Omental fat pad (tissue), 4 donors: ENCODE measurements around the gene EFCC1. TPM values are rescaled to one million over a fixed set of nuclear protein-coding genes. Genes with fewer than 3 reads are reported as not detected.

Source experiments
- ATAC-seq: fragments of 150-250 bp; one replicate; pipeline ENCODE4 v1.9.1; 2016; ENCODE audit warnings: mild to moderate bottlenecking, moderate library complexity; ENCODE audit not compliant: low FRiP score
- DNase-seq: peaks from one replicate; pipeline ENCODE4 v3.0.0-alpha.2; 2019; ENCODE audit warnings: low spot score
- total RNA-seq, 4 donors: library from RNA; depleted of rRNA; stranded (reverse); fragments of >200 nt; gene quantifications; one replicate each; pipeline ENCODE4 v1.1.0, GENCODE V29; 2016
- TF ChIP-seq, protein P1 (sequence below), 3 donors: fragments of 450-650 bp; IDR thresholded peaks; one replicate each; pipeline ENCODE4 v1.5.1; 2016 to 2017; ENCODE audit warnings: antibody characterized with exemption in 3 of 3, mild to moderate bottlenecking in 3 of 3, moderate library complexity in 2 of 3

The EFCC1 gene
- total RNA-seq, 4 donors from 2014 or later, result 0.72 to 6.3 (median 1.2) TPM

DNA sequence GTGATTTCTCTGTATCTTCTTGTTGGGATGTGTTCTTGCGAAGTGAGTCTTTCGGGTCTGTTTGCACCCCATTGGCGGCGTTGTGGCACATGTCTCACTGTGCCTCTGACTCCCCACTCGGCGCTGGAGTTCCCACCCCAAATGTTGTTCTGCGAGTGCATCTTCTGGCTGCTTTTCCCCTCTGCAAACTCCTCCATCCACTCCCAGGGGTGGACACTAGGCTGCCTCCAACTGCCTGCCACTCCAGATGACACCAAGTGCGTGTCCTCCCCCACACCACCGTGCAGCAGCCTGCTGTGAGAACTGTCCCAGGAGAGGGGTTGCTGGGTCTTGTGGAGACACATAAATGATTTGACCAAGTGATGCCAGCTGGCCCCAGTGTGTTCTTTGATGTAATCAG lies 17.6 kb downstream of the EFCC1 start:
- ATAC-seq, result no peak
- TF ChIP-seq, protein P1, sequence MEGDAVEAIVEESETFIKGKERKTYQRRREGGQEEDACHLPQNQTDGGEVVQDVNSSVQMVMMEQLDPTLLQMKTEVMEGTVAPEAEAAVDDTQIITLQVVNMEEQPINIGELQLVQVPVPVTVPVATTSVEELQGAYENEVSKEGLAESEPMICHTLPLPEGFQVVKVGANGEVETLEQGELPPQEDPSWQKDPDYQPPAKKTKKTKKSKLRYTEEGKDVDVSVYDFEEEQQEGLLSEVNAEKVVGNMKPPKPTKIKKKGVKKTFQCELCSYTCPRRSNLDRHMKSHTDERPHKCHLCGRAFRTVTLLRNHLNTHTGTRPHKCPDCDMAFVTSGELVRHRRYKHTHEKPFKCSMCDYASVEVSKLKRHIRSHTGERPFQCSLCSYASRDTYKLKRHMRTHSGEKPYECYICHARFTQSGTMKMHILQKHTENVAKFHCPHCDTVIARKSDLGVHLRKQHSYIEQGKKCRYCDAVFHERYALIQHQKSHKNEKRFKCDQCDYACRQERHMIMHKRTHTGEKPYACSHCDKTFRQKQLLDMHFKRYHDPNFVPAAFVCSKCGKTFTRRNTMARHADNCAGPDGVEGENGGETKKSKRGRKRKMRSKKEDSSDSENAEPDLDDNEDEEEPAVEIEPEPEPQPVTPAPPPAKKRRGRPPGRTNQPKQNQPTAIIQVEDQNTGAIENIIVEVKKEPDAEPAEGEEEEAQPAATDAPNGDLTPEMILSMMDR (IDR thresholded peaks at IDR 0.05), result no peak
- DNase-seq, result no peak

DNA sequence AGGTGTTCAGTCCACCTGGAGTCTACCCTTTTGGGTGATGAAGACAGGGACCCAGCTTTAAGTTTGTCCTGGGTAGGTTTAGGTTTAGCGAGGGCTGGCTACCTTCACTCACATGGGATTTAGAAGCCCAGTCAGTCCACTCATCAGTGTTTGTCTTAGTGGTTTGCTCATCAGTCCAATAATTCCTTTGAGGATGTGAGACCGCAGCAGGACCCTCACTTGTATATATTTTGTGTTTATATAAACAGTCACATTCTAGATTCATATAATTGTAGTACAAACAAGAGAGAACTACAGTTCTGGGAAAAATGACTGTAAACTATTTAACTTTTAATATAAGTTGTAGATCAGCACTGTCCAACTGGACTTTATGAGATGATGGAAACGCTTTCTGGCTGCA lies 18.2 kb downstream of the EFCC1 start:
- ATAC-seq, result no peak
- DNase-seq, result no peak
- TF ChIP-seq, protein P1 (IDR thresholded peaks at IDR 0.05), result no peak

DNA sequence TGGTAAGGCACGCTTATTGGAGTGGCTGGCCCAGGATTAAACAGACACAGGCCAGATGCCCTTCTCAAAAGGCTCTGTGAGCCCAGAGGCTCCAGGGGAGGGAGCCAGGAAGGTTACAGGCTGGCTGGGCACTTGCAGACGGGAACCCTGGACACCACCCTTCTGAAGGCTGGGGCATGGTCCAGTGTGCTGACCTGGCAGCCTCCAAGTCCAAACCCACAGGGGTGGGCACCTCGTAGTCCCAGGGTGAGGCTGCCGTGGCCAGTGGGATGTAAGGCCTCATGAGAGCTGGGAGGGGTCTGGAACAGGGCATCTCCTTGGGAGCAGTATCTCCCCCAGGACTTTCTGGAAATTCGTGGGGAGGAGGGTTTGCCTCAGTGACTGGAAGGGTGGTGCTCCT lies 19.6 kb downstream of the EFCC1 start:
- TF ChIP-seq, protein P1 (IDR thresholded peaks at IDR 0.05), result no peak
- DNase-seq, result no peak
- no peak for ATAC-seq

DNA sequence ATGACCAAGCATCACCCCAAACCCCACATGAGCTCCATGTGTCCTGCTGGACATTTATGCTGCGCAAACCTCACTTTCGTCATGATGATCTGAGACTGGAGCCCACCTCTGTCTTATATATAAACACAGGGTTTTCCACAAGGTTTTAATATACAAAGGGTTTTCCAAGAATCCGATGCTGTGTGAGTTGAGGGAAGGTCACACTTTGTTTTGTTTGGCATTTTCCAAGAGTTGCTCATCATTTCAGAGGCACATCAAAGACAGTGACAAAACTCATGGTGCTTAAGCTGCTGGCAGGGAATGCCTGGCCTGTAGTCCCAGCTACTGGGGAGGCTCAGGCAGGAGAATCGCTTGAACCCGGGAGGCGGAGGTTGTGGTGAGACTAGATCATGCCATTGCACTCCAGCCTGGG lies 20.0 kb downstream of the EFCC1 start:
- ATAC-seq, result no peak
- no peak for DNase-seq
- TF ChIP-seq, protein P1 (IDR thresholded peaks at IDR 0.05), result no peak

DNA sequence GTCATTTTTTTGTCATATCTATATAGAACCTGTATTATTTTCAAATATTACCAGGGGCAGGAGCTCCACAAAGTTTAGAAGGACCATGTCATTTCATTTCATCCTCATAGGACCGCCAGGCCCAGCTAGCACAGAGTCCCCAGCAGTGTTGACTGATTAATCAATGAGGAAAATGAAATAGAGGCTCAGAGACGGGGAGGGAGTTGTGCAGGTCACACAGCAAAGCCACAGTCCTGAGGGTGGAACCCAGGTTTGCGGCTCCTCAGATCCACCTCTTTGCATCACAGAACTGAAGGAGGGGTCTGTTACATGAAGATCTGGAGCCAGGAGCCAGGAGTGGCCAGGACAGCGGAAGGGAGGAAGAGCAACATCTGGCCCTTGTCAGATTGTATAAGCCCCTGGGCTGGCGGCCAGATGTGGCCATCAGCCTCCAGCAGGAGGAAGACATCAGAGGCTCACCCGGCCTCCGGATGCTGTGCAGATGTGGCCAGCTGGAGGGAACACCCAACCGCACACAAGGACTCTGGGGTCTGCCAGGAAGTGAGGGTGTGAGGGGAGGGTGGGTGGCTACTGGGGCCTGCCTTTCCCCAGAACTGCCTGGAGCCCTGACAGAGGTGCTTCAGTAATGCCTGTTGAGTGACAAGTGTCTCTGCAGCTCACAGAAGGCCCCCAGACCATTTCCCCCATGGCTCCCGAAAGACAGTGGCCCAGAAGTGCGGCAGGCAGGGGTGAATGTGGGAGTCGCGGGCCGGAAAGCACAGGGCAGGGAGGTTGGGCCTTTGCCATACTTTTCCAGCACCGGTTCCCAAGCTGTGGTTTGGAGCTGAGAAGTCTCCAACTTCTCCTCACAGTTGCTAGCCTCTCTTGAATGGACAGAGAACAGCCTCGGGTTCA lies 21.3 kb downstream of the EFCC1 start:
- no peak for ATAC-seq
- TF ChIP-seq, protein P1 (IDR thresholded peaks at IDR 0.05), result no peak
- no peak for DNase-seq

DNA sequence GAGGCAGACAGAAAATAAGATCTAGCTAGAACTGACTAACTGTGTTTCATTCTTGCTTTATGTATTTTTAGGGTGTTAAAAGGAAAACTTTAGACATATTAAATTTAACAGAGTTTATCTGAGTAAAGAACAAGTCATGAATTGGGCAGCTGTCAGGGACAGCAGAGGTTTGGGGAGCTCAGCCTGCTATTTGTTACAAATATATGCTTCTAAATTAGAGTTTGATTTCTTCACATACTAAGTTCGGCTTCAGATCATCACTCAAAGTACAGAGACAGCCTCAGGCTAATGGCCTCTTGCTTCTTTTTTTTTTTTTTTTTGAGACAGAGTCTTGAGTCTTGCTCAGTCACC lies 21.9 kb downstream of the EFCC1 start:
- no peak for DNase-seq
- TF ChIP-seq, protein P1 (IDR thresholded peaks at IDR 0.05), result no peak
- no peak for ATAC-seq

DNA sequence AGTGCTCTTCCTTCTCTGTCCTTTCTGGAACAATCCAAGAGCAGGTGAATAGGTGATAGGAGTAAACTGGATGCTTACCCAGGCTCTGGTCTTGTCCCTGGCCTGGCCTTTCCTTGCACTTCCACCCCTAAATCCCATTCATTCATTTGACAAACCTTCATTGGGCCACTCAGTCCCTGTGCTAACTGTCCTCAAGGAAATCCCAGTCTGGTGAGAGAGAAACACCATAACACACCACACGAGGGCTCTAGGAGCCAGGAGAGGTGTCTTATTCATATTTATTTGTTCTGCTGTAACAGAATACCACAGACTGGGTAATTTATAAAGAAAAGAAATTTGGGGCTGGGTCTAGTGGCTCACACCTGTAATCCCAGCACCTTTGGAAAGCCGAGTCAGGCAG lies 22.8 kb downstream of the EFCC1 start:
- no peak for DNase-seq
- no peak for ATAC-seq
- TF ChIP-seq, protein P1 (IDR thresholded peaks at IDR 0.05), result no peak
